OCI-LY7 (cell line): ENCODE measurements around the gene ANKRD65.

ENCODE experiments used
- EZH2phosphoT487 ChIP-seq: fragments of 200-600 bp; sonication (generic); IDR thresholded peaks from 2 replicates; pipeline ENCODE4 v1.6.1; 2018; ENCODE audit warnings: low read depth, borderline replicate concordance, mild to moderate bottlenecking, mixed run types, antibody characterized with exemption, low read length, moderate library complexity, mixed read lengths
- TF ChIP-seq, protein P1 (sequence below): fragments of 200-600 bp; sonication (generic); conservative IDR thresholded peaks from 2 replicates; pipeline ENCODE4 v1.5.1; 2014; ENCODE audit warnings: mild to moderate bottlenecking, antibody characterized with exemption, low read length, moderate library complexity, mixed read lengths

DNA sequence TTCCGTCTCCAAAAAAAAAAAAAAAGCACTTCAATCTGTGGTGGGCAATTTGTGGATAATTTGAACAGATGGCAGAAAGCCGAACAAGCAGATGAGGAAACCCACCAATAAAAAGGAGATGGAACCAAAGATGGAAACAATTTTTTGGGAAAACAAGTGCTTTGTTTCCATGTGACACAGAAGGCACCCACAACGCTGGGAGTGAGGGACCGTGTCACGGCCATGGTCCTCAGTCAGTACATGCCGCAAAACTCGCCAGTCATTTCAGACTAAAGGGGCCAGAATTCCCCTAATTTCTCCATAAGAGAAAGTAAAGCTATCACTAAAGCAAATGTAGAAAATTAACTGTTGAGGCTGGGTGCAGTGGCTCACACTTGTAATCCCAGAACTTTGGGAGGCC is 27.0 kb downstream of the ANKRD65 start:
- TF ChIP-seq, protein P1, sequence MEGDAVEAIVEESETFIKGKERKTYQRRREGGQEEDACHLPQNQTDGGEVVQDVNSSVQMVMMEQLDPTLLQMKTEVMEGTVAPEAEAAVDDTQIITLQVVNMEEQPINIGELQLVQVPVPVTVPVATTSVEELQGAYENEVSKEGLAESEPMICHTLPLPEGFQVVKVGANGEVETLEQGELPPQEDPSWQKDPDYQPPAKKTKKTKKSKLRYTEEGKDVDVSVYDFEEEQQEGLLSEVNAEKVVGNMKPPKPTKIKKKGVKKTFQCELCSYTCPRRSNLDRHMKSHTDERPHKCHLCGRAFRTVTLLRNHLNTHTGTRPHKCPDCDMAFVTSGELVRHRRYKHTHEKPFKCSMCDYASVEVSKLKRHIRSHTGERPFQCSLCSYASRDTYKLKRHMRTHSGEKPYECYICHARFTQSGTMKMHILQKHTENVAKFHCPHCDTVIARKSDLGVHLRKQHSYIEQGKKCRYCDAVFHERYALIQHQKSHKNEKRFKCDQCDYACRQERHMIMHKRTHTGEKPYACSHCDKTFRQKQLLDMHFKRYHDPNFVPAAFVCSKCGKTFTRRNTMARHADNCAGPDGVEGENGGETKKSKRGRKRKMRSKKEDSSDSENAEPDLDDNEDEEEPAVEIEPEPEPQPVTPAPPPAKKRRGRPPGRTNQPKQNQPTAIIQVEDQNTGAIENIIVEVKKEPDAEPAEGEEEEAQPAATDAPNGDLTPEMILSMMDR = no peak
- no peak for TF ChIP-seq EZH2phosphoT487
